Ramos (cell line): Measurements from ENCODE around the gene SOSTDC1.
"Not testable (repeated sequence)": the region's sequence is repeated elsewhere in the genome, so short reads cannot be mapped to it uniquely, and the experiment has no call there.

Experiments
- in situ Hi-C: fragments of 300-500 bp; cut with MboI; formaldehyde crosslinking; loops from one replicate; pipeline ENCODE4 v1.14.3; 2022; ENCODE audit warnings: low sequenced_read_pairs; ENCODE audit not compliant: unreplicated experiment

SOSTDC1 gene, protein sequence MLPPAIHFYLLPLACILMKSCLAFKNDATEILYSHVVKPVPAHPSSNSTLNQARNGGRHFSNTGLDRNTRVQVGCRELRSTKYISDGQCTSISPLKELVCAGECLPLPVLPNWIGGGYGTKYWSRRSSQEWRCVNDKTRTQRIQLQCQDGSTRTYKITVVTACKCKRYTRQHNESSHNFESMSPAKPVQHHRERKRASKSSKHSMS

DNA sequence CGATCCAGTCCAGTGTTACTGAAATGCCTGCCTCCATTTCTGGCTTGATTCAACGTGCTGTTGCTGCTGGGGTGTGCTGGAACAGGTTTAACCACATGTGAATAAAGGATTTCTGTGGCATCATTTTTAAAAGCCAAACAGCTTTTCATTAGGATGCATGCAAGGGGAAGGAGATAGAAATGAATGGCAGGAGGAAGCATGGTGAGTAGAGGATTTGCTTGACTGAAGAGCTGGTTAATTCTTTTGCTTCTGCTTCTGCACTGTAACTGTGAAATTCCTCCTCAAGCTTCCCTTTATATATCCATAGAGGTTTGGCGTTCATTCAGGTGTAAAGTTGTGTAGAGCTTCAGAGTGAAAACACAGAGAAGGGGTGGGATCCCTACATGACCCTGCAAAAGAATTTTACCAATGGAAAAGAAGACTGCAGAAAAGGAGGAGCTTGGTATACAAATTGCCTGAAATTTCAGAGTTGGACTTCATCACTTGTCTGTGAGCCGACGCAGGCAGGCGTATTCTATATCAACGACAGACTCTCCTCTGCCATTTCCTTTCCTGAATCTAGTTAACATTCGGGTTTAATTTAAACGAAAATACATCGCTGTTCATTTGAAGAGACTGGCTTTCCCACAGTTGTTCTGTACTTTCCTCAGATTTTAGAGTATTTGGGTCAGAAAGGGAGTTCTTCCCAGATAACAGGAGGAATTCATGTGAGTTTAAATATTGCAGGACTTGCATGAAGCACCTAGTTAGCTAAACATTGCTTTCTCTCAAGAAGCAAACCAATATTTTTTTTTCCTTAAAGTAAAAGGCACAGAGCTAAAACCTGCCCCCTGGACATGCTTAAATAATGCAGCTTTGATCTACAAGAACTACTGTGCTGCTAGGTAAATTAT is at the start of gene SOSTDC1:
Gene SOSTDC1 (minus strand): TSS at position 270 of the 893 bp plus-strand sequence. CDS start 70 bp downstream, at position 200.
- in situ Hi-C loops = no loop called here

DNA sequence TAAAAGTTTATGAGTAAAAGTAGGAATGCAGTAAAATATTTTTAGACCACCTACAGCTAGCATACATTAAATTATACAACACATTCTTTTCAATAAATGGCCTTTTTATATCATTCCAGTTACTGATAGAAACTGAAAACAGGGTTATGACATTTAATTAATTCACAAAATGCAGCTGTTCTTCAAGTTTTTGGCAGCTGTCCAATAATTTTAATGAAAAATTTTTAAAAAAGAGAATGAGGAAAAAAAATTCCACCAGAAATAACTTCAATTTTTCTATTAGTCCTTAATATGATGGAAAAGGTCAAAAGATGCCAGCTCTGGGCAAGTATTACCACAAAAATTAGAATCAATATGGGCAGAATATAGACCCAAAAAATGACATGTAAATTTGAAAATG is 49.2 kb upstream of the SOSTDC1 start:
- in situ Hi-C loops = no loop called here

DNA sequence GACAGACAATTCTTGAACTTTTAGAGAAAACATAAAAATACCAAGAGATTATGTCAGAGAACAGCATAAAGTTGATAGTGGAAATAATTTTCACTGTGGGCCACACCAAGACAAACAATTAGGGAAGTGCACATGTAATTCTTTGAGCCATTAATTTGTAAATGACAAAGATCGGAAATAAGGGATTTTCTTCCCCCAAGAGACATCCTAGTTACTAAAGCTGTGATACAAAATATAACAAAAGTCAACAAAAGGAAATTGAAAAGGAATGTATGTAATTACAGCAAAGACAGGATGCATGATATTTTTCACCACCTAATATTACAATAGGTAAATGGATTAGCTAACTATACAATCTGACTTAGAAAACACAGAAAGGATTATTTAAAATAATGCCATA is 48.7 kb upstream of the SOSTDC1 start:
- in situ Hi-C loops = no loop called here

DNA sequence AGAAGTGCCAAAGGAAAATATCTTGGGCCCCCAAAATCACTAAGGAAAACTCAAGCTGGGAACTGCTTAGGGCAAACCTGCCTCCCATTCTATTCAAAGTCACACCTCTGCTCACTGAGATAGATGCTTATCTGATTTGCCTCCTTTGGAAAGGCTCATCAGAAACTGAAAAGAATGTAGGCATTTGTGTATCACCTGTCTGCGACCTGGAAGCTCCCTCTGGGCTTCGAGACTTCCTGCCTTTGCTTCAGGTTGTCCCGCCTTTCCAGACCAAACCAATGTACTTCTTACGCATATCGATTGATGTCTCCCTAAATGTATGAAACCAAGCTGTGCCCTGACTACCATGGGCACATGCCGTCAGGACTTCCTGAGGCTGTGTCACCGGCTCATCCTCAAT is 46.6 kb upstream of the SOSTDC1 start:
- in situ Hi-C loops = no loop called here

DNA sequence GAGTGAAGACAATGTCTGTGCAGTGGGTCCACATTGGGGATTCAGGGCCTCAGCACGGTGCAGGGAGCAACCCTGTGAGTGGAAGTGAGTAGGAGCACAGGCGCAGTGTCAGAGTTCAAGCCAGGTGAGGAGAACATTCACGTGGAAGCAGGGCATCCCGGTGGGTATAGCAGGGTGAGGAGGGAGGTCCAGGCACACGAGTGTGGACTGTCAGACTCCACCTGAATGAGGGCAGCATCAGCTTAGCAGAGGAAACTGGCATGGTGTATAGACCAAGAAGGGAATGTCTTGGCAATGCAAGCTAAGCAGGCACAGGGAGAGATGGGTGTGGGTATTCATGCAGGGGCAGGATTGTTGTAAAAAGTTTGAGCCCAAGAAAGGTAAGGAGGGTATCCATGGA is 45.8 kb upstream of the SOSTDC1 start:
- in situ Hi-C loops = no loop called here

DNA sequence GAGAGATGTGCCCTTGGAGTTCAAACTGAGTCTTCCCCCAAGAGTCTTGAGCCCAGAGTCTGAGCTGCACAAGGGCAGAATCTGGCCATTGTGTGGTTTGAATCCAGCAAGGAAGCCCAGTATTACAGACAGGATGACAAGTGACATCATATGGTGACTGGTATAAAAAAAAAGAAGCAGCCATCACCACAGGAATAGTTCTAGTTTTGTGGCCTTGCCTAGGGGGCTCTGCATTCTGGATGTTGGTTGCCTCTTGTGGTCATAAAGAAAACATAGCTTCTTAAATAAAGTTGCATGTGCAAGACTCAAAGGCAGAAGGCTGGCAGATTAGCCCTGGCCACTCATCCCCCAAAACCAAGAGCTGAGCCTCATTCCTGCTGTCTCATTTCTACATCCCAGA is 44.3 kb upstream of the SOSTDC1 start:
- in situ Hi-C loops = no loop called here

DNA sequence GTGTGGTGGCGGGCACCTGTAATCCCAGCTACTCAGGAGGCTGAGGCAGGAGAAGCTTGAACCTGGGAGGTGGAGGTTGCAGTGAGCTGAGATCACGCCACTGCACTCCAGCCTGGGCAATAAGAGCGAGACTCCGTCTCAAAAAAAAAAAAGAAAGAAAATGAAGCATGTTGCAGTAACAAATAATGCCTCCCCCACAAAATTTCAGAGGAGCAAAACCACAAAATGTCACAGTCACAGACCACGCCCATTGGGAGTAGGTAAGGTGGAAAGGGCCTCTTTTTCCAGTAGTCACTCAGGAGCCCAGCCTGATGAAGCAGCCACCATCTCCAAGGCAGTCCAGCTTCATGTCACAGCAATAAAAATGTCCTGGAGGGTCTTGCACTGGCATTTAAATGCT is 40.9 kb upstream of the SOSTDC1 start:
- in situ Hi-C loops = not testable (repeated sequence)

DNA sequence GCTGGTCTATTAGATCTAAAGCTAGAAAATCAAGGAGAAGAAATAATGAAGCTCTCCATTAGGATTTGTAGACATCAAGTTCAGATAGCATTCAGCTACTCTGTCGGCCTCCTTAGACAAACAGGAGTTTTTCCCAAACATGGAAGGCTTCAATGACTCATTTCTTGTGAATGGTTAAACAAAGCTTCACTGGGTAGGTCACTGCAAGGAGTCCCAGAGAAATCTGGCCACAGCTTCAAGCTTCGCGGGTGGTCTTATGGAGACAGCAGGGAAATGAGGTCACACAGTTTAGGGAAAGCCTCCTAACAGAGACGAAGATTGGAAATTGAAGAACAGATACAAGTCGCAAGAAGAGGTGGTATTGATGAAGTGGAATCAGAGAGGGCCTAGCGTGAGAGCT is 38.5 kb upstream of the SOSTDC1 start:
- in situ Hi-C loops = no loop called here

DNA sequence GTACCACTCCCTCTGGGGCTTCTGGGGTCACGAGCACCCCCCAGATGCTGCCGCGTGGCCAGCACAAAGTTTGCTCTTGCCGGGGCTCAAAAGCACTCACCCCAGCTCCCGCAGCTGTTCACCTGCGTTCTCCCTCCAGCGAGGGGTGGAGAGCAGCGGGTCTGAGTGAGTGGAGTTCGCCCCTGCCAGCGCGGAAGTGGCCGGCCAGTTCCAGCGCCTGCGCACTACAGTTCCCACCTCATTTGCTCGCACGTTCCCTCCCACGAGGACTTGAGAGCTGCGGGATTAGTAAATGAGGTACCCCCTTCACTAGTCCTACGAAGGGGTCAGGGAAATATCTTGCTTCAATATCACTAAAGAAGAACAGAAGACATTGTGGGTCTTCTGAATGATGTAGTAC is 36.8 kb upstream of the SOSTDC1 start:
- in situ Hi-C loops = no loop called here

DNA sequence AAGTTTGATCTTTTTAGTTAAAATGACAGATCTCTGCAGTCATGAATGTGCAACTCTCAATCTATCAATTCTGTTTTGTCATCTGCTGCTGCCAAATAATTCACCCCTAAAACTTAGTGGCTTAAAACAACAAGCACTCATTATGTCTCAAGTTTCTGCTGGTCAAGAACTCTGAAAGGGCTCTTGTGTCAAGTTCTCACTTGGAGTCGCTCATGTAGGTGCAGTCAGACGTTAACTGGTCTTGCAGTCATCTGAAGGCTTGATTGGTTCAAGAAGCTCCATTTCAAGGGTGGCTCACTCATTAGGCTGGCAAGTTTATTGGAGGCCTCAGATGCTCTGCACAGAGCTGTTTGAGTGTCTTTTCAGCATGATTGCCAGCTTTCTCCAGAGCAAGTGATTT is 32.6 kb upstream of the SOSTDC1 start:
- in situ Hi-C loops = no loop called here

DNA sequence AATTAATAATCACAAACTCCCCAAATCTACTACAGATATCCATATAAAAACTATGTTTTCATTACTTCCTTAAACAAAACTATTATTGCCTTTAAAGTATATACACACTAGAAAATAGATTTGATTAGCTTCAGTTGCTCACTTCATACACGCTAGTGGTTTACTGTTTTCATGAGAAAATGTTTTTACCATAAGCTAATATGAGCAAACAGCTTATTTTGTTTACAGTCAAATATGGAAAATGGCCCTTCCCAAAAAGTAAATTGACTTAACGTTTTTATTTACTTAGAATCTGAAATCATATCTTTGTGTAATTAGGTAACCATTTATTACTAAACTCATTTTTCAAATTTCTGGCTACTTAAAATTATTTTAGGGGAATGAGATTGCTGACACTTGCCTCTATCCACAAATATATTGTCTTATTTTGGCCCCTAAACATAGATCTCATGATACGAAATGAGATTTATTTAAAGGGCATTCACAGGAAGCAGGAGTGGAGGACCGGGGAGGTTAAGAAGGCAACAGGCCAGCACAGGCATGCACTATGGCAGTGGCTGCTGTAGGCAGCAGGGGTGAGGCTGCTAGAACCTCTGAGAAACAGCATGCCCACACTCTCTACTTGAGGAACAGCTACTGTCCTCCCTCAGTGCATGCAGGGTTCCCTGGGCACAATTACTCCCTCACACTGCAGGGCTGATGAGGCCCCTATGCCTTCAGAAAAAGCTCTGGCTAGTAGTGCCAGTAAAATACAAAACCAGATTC is 29.6 kb upstream of the SOSTDC1 start:
- in situ Hi-C loops = no loop called here

DNA sequence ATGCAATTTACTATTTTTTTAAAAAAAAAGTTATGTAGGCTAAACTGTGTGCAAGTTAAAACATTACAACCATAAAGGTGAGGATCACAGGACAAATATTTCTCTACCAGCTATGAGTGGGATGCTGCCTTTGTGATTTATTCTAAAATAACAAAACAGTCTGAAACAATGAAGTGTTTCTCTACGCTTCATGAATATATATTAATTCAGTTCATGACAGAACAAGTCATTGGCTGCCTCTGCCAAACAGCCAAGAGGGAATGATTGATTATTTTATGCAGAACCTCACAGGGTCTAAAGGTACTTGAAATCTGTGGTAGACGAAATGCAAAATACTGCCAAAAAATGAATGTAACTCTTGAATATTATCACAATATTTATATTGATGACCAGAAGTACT is 29.0 kb upstream of the SOSTDC1 start:
- in situ Hi-C loops = no loop called here

DNA sequence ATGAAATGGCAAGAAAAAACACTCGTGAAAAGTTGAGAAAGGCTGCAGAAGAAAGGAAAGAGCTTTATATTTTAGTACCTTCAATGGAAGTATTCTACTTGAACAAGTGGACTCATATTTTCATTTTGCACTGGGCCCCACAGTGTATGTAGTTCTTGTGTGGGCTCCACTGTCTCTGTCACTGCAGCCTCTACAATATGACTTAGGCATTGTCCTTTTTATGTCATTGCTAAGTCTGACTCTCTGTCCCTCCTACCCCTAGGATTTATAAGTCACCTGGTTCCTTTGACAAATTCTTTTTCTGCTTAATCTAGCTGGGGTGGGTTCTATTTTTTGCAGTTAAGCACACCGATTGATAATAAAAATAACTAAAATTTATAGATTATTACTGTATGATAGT is 27.7 kb upstream of the SOSTDC1 start:
- in situ Hi-C loops = no loop called here

DNA sequence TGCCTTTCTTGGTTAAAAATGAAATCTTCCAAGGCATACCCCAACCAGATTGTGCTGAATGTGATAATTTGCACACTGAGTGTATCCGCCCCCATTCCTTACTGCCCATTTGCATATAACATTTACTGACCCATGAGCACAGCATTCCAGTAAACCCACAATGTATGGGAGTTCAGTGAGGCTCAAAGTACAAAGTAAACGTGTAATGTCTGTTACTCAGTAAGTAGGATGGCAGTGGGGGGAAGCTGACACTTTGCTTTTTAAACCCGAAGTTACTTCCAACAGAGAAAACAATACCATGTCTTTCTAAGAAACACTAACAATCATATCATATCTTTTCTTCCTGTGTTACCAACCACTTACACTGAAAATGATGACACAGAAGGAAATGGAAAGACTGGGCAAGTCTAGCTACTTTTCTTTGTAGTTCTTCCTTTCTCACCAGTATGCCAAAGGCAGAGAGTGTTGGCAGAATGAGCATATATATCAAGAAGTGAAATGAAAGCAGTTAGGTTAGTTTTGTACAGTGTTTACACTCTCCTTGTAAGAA is 27.1 kb upstream of the SOSTDC1 start:
- in situ Hi-C loops = no loop called here

DNA sequence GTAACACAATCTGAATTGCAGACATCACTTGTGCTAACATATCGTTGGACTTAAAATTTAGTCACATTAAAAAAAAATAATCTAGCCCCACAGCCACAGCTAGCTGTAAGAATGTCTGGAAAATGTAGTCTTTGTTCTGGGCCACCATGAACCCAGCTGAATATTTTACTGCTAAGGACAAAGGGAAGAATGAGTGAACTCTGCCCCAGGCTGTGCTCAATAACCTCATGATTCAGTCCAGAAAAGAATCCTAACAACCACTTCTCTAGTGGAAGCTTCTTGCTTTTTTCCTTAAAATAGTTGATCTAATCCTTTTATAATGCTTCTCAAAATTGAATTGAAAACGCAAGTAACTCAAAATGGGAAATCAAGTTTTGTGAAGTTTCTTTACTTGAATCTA is 25.6 kb upstream of the SOSTDC1 start:
- in situ Hi-C loops = no loop called here

DNA sequence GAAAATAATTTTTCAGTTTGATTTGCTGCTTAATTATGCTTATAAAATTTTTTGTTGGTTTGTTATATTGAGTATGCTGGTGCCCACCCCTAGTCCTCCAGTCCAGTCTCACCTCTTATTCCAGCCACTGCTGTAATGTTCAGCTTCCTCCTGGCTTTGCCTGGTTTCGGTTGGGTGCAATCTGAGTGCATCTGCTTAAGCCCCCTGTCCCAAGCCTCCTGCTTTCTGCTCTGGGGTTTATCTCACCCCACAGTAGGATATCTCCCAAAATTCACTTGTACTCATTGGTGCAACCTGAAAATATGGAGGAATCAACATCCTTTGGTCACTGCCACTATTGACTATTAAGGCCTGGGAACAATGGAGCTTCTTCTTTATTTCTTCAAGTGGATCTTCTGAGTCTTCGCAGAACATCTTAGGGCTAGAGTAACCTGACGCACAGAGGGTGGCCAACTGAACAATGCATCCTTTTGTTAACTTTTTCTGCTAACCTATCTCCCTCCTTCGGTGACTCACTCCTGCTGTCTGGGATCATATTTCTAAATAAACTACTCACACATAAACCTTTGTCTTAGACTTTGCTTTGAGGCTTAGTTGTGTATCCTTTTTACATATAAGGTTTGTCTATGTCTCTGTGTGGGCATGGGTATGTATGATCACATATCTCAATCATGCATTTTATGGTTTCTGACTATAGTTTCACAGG is 19.1 kb upstream of the SOSTDC1 start:
- in situ Hi-C loops = no loop called here

DNA sequence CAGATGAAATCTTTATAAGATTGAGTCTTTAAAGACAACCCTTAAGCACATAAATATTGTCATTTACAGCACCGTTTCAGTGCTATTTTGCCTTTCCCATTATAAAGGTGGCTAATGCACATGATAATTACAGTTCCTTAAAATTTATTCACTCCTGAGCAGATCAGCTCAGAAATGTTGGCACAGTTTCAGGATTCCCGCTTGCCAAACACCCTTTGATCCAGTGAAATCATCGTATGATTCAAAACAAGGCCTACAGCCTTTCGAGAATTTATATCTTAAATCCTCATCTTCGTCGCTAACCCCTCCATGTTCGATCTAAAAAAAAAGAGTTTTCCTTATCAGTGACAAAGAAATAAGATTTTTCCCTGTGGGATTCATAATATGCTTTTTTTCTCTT is 14.1 kb upstream of the SOSTDC1 start:
- in situ Hi-C loops = no loop called here

DNA sequence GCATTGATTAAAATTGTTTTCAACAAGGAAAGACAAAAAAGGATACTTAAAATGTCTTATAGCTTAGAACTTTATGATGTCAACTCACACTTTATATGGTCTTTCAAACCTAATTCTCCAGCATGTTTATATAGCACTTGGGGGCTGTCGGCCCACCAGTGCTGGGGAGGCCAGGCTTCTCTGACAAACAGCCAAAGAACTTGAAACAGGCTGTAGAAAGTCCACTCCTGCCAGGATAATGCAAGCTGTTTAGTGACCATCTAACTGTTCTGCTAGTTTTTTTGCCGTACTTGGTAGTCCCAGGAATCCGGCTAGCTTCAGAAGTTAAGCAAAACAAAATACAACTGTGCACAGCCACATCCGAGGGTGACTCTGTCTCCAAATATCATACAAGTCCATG is 13.6 kb upstream of the SOSTDC1 start:
- in situ Hi-C loops = no loop called here

DNA sequence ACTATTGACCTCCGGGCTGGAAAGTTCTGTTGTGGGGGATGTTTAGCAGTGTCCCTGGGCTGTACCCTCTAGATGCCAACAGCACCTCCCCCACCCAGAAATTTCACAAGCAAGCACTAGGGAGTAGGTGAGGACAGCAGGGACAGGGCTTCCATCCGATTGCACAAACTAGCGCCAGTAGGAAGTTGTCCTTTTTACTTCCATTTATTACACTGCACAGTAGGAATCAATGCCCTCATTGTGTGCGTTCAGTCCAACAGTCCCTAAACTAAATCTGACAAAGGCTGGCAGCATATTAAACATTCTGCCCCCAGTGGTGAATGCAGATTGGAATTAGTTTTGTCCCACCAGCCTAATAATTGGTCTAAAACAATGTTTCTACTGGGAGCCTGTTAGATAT is 6.4 kb upstream of the SOSTDC1 start:
- in situ Hi-C loops = no loop called here
